HG03378 (cell line): ENCODE data around the gene CHRNA5.

Source experiments
- ATAC-seq: cut with Tn5 transposase; IDR thresholded peaks from one replicate; pipeline ENCODE4 v1.9.1; 2021; ENCODE audit warnings: mild to moderate bottlenecking, moderate library complexity; ENCODE audit not compliant: unreplicated experiment

Gene CHRNA5

DNA sequence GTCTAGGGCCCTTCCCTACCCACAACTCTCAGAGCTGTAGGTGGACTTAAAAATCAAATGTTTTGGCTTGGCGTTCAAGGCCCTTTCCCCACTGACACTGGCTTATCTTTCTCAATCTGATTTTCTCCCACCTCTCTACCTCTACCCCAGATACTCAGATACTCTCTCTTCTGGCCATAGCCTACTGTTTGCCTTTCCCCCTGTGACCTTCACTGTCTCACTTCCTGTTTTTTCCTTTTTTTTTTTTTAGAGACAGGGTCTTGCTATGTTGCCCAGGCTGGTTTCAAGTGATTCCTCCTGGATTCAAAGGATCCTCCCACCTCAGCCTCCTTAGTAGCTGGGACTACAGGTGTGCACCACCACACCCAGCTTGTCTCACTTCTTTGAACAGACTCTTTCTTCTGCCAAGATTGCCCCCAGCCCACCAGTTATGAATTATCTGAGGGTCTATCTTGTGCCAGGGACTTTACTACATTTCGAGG is 71.1 kb downstream of the CHRNA5 start:
- ATAC-seq, result no peak

- ATAC-seq, result no peak
Observed at GRCh38 chr15:78637776-78638435, 72.6 kb downstream of the CHRNA5 start.

GRCh38 chr15:78638658-78639314 is 73.5 kb downstream of the CHRNA5 start:
- ATAC-seq, result no peak

DNA sequence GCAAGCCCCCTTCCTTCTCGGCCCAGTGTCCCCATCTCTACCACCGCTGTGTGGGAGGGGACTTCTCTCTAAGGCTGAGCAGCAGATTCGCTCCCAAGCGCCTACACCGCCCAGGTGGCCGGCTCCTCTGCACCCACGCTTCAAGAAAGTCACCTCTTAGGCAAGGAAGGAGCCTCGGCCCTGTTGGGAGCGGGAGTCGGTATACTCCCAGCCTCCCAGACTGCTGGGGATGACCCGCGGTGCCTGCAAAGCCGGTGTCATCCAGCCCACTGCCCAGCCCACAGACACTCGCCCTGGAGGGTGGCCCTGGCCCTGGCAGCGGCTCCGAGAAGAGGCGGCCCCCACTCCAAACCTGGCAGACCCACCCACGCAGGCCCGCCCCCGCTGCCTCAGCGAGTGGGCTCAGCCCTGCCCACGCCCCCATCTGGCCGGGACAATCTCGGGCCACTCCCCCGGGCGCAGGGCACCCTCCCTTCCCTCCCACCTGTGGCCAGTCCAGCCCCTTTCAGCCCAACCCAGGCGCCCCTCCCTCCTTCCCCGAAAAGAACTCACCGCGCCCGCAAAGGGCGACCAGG is 75.3 kb downstream of the CHRNA5 start:
- ATAC-seq, result no peak

DNA sequence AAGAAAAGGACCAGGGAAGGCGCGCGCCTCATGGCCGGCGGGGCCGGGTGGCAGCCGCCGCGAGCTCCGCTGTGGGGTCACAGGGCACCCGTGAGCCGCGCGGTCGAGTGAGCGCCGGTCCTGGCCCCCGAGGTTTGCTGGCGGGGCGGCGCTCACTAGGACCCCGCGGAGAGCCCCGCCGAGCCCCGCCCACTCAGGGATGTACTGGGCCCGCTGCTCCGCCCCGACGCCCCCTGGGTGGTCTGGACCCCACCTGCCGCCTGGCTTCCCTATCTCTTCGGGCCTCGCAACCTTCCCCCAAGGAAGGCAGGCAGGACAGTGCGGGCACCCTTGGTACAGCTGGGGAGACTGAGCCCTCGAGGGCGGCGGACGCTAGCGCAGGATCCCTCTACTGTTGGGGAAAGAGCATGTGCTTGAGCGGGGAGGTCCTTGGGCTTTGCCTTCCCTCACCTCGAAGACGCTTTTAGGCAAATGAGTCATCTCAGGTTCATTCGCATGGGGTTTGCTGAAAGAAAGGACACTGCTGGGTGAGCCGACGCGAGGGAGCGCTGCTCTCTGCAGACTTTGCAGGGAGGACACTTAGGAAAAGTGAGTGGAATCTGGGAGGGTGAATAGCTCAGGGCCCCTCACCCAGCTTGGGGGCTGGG is 75.9 kb downstream of the CHRNA5 start, which contains the start of gene CHRNB4:
TSS of gene CHRNB4 (minus strand) at position 109 of the 647 bp plus-strand sequence. CDS start at position 32, 77 bp downstream.
- ATAC-seq, result no peak

DNA sequence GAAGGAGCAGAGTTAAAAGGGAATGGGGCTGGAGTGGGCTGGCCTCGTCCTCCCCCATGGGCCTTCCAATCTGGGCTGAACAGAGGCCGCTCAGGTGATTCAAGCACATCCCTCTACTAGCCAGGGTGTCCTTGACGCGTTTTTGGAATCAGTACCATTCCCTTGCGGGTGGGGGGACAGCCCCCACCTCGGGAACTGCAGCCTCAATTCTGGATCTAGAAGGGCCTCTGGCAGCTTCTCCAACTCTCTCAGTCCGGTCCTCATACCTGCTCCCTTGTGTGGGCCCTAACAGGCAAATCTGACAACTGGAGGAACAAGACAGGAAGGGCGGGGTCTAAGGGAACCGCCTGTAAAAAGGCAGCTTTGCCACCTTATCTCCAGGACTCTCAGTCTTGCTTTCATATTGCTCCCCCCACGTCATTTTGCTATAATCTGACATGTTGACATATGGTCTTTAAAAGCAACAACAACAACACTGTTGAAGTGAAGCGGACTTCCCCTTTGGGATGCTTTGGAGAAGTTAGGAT is 76.5 kb downstream of the CHRNA5 start:
- no peak for ATAC-seq

DNA sequence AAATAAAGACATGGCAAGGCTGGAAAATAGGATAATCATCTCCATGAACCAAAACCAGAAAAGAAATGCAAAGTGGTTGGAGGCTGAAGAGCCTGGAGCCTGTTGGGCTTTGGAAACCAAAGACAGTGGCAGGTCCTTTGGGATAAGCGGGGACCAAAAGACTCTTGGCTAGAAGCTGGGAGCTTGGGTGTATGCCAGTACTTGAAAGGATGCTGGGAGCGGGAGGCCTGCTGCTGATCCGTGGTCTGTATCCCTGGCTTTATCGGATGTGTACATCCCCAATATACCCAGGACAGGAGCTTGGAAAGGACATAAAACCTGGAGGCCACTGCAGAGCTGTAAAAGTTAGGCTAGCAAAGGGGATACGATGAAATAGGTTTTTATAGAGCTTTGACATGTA is 77.0 kb downstream of the CHRNA5 start:
- no peak for ATAC-seq
